Stimulated activated CD8-positive, alpha-beta memory T cell treated with anti-CD3 and anti-CD28 coated beads, Interleukin-12 subunit alpha, Interleukin-12 subunit beta, amount 100 ng/mL, for 24 hours (primary cell): ENCODE data around the gene BCL7C.
A peak's percentile ranks its signal among the peaks of the same experiment; 100 is the strongest.
"Not testable (repeated sequence)": the region's sequence is repeated elsewhere in the genome, so short reads cannot be mapped to it uniquely, and the experiment has no call there.

ENCODE experiments used
- DNase-seq: peaks from one replicate; pipeline ENCODE4 v3.0.0-alpha.2; 2020; ENCODE audit errors: extremely low read depth

The BCL7C gene

GRCh38 chr16:30895627-30896260 is 1.9 kb upstream of the BCL7C start:
- no peak for DNase-seq

- DNase-seq = no peak
Observed at GRCh38 chr16:30894540-30895368, 877 bp upstream of the BCL7C start.

GRCh38 chr16:30893417-30893743 is 497 bp downstream of the BCL7C start:
- DNase-seq = no peak

- DNase-seq = no peak
Observed at GRCh38 chr16:30892670-30893416, 1.0 kb downstream of the BCL7C start.

- not testable (repeated sequence) for DNase-seq
Observed at GRCh38 chr16:30891043-30891823, 2.6 kb downstream of the BCL7C start.

GRCh38 chr16:30889721-30890120 is 4.2 kb downstream of the BCL7C start:
- no peak for DNase-seq

GRCh38 chr16:30888856-30889499 is 4.9 kb downstream of the BCL7C start:
- DNase-seq = no peak

GRCh38 chr16:30887927-30888326 is 6.0 kb downstream of the BCL7C start:
- DNase-seq = no peak

- DNase-seq = no peak
Observed at GRCh38 chr16:30886145-30886544, 7.7 kb downstream of the BCL7C start.

GRCh38 chr16:30885196-30885595 is 8.7 kb downstream of the BCL7C start:
- DNase-seq = no peak

- no peak for DNase-seq
Observed at GRCh38 chr16:30884760-30885159, 9.1 kb downstream of the BCL7C start.

GRCh38 chr16:30882429-30883310 is 11.2 kb downstream of the BCL7C start:
- no peak for DNase-seq

- DNase-seq = no peak
Observed at GRCh38 chr16:30876867-30877266, 17.0 kb downstream of the BCL7C start.

- no peak for DNase-seq
Observed at GRCh38 chr16:30875871-30876801, 17.7 kb downstream of the BCL7C start.

GRCh38 chr16:30874821-30875717 is 18.8 kb downstream of the BCL7C start:
- peak; percentile 70 for DNase-seq

GRCh38 chr16:30874244-30874820 is 19.5 kb downstream of the BCL7C start:
- no peak for DNase-seq

- no peak for DNase-seq
Observed at GRCh38 chr16:30870904-30871303, 23.0 kb downstream of the BCL7C start.

- no peak for DNase-seq
Observed at GRCh38 chr16:30867747-30868146, 26.1 kb downstream of the BCL7C start.
